SK-N-SH treated with all-trans-retinoic acid at 6 μM for 48 hours (cell line): Measurements from ENCODE around the gene RHBDD1.

Experiments used
- ATAC-seq: fragments of 200-7000 bp; cut with Tn5 transposase; 3 replicates; pipeline ENCODE4 v1.9.1; 2020; ENCODE audit warnings: mild to moderate bottlenecking, moderate library complexity
- ARNTL ChIP-seq: fragments of 450-650 bp; formaldehyde crosslinking; IDR thresholded peaks from 2 replicates; pipeline ENCODE4 v1.5.0; 2020; ENCODE audit warnings: low read depth, mild to moderate bottlenecking, moderate library complexity, borderline replicate concordance
- BACH2 ChIP-seq: fragments of 250-450 bp; sonication (Bioruptor Pico); IDR thresholded peaks from 2 replicates; pipeline ENCODE4 v1.9.0; 2021; ENCODE audit warnings: mild to moderate bottlenecking, borderline replicate concordance
- CREB5 ChIP-seq: fragments of 250-450 bp; sonication (Bioruptor Pico); IDR thresholded peaks from 2 replicates; pipeline ENCODE4 v1.5.1; 2020; ENCODE audit warnings: low read depth, mild to moderate bottlenecking, moderate library complexity
- CSDC2 ChIP-seq: fragments of 250-450 bp; sonication (Bioruptor Pico); IDR thresholded peaks from 2 replicates; pipeline ENCODE4 v1.5.0; 2020; ENCODE audit warnings: mild to moderate bottlenecking, moderate library complexity
- ESRRG ChIP-seq: fragments of 250-450 bp; sonication (Bioruptor Pico); IDR thresholded peaks from 2 replicates; pipeline ENCODE4 v1.6.1; 2021; ENCODE audit warnings: mild to moderate bottlenecking
- GLIS3 ChIP-seq: fragments of 250-450 bp; sonication (Bioruptor Pico); IDR thresholded peaks from 2 replicates; pipeline ENCODE4 v1.5.0; 2020; ENCODE audit warnings: mild to moderate bottlenecking, moderate library complexity
- ISL1 ChIP-seq: fragments of 250-450 bp; sonication (Bioruptor Pico); IDR thresholded peaks from 2 replicates; pipeline ENCODE4 v2.1.2; 2022; ENCODE audit warnings: mild to moderate bottlenecking, moderate library complexity
- OSR1 ChIP-seq: fragments of 250-450 bp; sonication (Bioruptor Pico); IDR thresholded peaks from 2 replicates; pipeline ENCODE4 v1.8.0; 2022; ENCODE audit warnings: moderate library complexity, mild to moderate bottlenecking, inconsistent platforms
- PATZ1 ChIP-seq: fragments of 250-450 bp; sonication (Bioruptor Pico); IDR thresholded peaks from 2 replicates; pipeline ENCODE4 v1.8.0; 2020; ENCODE audit warnings: mild to moderate bottlenecking, moderate library complexity, borderline replicate concordance
- POU6F1 ChIP-seq: fragments of 250-450 bp; sonication (Bioruptor Pico); IDR thresholded peaks from 2 replicates; pipeline ENCODE4 v1.8.0; 2021; ENCODE audit warnings: low read depth, mild to moderate bottlenecking, moderate library complexity, borderline replicate concordance
- PPARA ChIP-seq: fragments of 250-450 bp; sonication (Bioruptor Pico); IDR thresholded peaks from 2 replicates; pipeline ENCODE4 v1.5.0; 2020; ENCODE audit warnings: mild to moderate bottlenecking, borderline replicate concordance
- SNAI2 ChIP-seq: fragments of 250-450 bp; sonication (Bioruptor Pico); IDR thresholded peaks from 2 replicates; pipeline ENCODE4 v1.5.0; 2020; ENCODE audit warnings: mild to moderate bottlenecking, moderate library complexity
- TCF4 ChIP-seq: fragments of 250-450 bp; sonication (Bioruptor Pico); IDR thresholded peaks from 2 replicates; pipeline ENCODE4 v1.8.0; 2021; ENCODE audit warnings: mild to moderate bottlenecking, moderate library complexity, borderline replicate concordance
- TOX ChIP-seq: fragments of 250-450 bp; sonication (Bioruptor Pico); IDR thresholded peaks from 2 replicates; pipeline ENCODE4 v1.8.0; 2021; ENCODE audit warnings: mild to moderate bottlenecking, moderate library complexity, borderline replicate concordance
- TSHZ2 ChIP-seq: fragments of 250-450 bp; sonication (Bioruptor Pico); IDR thresholded peaks from 2 replicates; pipeline ENCODE4 v1.5.0; 2020; ENCODE audit warnings: mild to moderate bottlenecking, moderate library complexity
- ZC3H10 ChIP-seq: fragments of 250-450 bp; sonication (Bioruptor Pico); IDR thresholded peaks from 2 replicates; pipeline ENCODE4 v1.5.1; 2021; ENCODE audit warnings: mild to moderate bottlenecking, moderate library complexity
- ZFP3 ChIP-seq: fragments of 250-450 bp; sonication (Bioruptor Pico); IDR thresholded peaks from 2 replicates; pipeline ENCODE4 v1.5.0; 2020; ENCODE audit warnings: mild to moderate bottlenecking, moderate library complexity
- ZFP30 ChIP-seq: fragments of 450-650 bp; formaldehyde crosslinking; IDR thresholded peaks from 2 replicates; pipeline ENCODE4 v1.5.0; 2022; ENCODE audit warnings: mild to moderate bottlenecking, moderate library complexity
- ZNF565 ChIP-seq: fragments of 450-650 bp; formaldehyde crosslinking; conservative IDR thresholded peaks from 2 replicates; pipeline ENCODE4 v1.5.0; 2020; ENCODE audit warnings: low read depth, mild to moderate bottlenecking, moderate library complexity
- ZNF70 ChIP-seq: fragments of 450-650 bp; formaldehyde crosslinking; IDR thresholded peaks from 2 replicates; pipeline ENCODE4 v1.5.0; 2020; ENCODE audit warnings: mild to moderate bottlenecking, moderate library complexity
- ZNF8 ChIP-seq: fragments of 450-650 bp; formaldehyde crosslinking; IDR thresholded peaks from 2 replicates; pipeline ENCODE4 v1.5.0; 2020; ENCODE audit warnings: mild to moderate bottlenecking, moderate library complexity

RHBDD1 gene

DNA sequence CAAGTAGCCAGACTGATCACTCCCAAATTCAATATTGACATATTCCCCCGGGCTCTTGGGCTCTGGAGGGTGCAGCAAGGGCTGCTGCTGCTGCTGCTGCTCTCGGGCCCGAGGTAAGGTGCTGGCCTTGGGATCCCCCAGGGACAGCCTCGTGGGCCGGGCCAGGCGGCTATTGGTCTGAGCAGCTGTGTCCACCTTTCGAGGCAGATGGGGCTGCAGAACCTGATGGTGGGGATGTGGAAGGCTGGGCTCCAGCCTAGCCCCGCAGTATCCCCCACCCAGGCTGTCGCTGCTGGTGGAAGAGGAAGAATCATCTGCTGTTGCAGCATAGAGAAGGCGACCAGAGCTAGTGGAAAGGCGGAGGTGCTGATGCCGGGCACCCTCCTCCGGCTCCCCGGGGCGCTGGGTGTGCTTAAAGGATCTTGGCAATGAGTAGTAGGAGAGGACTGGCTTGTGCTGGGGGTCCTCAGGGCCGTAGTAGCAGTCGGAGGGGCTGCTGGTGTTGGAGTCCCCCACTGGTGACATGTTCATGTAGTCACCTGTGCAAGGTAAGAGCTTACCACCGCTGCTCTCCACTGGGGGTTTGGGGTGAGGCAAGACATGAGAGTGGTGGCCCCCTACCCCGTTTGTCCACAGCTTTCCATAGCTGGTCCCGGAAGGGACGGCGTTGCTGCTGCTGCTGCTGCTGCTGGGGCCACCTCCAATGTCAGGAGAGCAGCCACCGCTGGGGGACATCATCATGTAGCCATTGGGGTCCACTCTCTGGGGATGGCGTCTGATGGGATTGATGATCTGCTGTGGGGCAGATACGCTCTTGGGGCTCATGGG lies 39.6 kb upstream of the RHBDD1 start (continued):
- TF ChIP-seq ISL1 (CRISPR knock-in tag) (no peak), ZNF8 (CRISPR knock-in tag) (no peak), CREB5 (CRISPR knock-in tag) (no peak), OSR1 (CRISPR knock-in tag) (no peak)

DNA sequence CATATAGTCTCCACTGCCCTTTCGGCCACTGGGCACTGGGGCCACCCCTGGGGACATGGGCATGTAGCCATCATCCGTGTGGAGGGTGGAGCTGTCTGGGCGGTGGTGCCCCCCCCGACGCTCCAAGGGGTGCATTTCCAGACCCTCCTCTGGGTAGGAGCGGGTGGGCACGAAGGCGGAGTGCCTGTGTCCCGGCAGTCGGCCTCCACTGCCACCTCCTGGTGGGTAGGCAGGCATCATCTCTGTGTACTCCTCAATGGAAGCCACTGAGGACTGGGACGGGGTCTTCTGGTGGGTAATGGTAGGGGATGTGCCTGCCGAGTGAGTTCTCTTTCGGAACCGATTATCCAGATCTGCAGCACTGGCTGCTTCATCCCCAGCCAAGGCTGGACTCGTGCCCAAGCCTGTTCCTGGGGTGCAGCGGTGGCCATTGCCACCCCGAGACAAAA lies 39.0 kb upstream of the RHBDD1 start:
- TF ChIP-seq ZFP3 (CRISPR knock-in tag) (no peak), ZNF70 (CRISPR knock-in tag) (no peak), ESRRG (CRISPR knock-in tag) (no peak), ZNF8 (CRISPR knock-in tag) (no peak), PPARA (no peak), BACH2 (CRISPR knock-in tag) (no peak), TCF4 (CRISPR knock-in tag) (no peak), CSDC2 (no peak), OSR1 (CRISPR knock-in tag) (no peak)
- no peak for ATAC-seq

DNA sequence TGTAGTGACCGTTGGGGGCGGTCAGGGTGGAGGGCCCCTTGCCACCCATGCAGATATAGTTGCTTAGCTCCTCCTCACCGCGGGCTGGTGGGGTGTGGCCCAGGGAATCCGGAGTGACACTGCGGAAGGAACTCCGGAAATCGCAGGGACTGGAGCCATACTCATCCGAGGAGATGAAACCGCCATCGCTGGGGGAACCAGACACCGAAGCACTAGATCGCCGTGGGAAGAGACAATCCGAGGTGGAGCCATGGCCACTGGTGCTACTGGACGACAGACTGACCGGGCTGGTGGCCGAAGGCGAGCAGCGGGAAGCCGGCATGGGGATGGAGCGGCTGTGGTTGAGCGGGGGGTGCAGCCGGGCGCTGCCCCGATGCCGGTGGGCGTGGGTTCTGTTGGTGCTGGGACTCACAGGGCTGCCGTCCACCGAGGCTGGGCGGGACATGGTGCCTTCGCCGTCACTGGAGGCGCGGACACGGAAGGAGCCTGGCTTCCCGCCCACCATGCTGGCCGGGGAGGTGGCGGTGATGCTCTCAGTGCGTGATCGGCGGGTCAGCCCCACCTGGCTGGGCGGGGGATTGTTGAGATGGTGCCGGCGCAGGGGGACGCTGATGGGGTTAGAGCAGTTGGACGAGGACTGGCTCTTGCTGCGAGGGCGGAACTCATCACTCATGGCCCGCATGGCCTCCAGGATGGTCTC lies 38.4 kb upstream of the RHBDD1 start:
- no peak for TF ChIP-seq BACH2 (CRISPR knock-in tag)
- TF ChIP-seq SNAI2 (CRISPR knock-in tag) = no peak
- no peak for TF ChIP-seq ZFP3 (CRISPR knock-in tag)
- no peak for TF ChIP-seq CSDC2
- TF ChIP-seq ZNF8 (CRISPR knock-in tag) = no peak
- no peak for TF ChIP-seq ZNF565
- no peak for TF ChIP-seq ESRRG (CRISPR knock-in tag)
- TF ChIP-seq ARNTL (CRISPR knock-in tag) = no peak
- TF ChIP-seq TCF4 (CRISPR knock-in tag) = no peak
- TF ChIP-seq ZC3H10 = no peak
- TF ChIP-seq ZFP30 (CRISPR knock-in tag) = no peak
- TF ChIP-seq OSR1 (CRISPR knock-in tag) = no peak
- no peak for TF ChIP-seq TSHZ2
- TF ChIP-seq PATZ1 (CRISPR knock-in tag) = no peak
- TF ChIP-seq ZNF70 (CRISPR knock-in tag) = no peak
- TF ChIP-seq TOX (CRISPR knock-in tag) = no peak
- no peak for TF ChIP-seq GLIS3 (CRISPR knock-in tag)
- TF ChIP-seq ISL1 (CRISPR knock-in tag) = no peak
- TF ChIP-seq POU6F1 (CRISPR knock-in tag) = no peak
- TF ChIP-seq PPARA = no peak
- ATAC-seq = no peak
